Cerebellar cortex (tissue), 1 donor: ENCODE measurements around the gene CERK.
A peak's percentile ranks its signal among the peaks of the same experiment; 100 is the strongest.
"Not testable (repeated sequence)": the region's sequence is repeated elsewhere in the genome, so short reads cannot be mapped to it uniquely, and the experiment has no call there.

Experiments
- DNase-seq: peaks from one replicate; pipeline ENCODE4 v3.0.0-alpha.2; 2015; ENCODE audit warnings: low spot score

CERK gene

GRCh38 chr22:46748908-46749675 lies 11.0 kb upstream of the CERK start:
- DNase-seq, result no peak

DNA sequence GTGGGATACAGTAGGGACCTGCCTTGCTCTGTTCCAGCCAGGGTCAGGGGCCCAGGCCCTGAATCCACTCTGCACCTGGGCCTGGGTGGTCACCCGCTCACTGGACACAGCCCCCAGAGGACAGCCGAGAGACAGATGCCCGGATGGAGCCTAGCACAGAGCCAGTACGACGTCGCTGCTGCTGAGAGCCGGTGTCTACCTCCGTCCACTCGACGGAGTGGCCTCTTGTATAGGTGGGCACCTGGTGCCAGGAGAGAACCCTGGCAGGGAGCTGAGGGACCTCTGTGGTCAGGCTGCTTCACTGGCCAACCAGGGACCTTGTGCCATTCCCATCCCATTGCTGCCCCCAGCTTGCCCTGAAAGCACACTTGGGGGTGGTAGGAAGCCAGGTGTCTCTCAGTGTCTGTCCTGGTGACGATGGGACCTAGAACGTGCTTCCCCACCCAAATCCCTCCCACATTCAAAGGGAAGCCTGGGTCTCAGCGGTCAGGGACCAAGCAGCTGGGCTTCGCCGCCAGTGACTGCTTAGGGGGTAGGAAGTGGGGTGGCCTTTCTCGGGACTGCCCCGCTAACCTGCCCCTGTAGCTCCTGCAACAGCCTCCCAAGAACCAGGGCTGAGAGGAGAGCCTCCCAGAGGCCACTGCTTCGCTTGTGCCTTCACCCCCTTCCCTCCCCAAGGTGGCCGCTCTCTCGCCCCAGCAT lies 10.3 kb upstream of the CERK start:
- no peak for DNase-seq

DNA sequence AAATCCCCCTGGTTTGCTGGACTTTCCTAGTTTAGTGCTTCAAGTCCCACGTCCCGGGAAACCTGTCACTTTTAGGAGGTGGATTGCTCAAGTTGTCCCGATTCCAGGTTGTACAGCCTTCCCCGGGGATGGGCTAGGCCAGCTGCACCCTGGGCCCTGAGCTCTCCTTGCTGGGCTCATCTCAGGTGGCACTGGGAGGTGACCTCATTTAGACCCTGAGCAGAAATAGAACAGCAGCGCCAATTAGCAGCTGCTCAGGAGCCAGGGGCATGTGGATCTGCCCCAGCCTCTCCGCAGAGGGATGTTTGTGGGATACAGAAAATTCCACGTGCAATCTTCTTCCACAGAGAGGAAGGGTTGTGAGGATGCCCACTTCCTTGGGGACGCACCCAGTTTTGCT lies 9.6 kb upstream of the CERK start:
- no peak for DNase-seq

DNA sequence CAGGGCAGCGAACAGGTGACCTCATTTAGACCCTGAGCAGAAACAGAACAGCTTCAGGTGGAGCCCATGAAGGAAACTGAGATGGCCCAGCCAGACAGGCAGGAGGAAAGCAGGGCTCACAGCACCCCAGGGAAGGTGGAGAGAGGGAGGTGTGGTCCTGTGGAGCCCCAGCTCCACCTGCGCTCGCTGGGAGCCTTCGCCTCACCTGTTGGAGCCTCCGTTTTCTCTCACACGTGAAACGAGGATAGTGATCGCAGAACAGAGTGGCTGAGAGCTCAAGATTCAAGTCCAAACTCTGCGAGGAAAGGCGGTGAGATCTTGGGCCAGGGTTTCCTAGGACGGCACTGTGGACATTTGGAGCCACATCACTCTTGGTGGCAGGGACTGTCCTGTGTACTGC lies 8.6 kb upstream of the CERK start:
- no peak for DNase-seq

- DNase-seq, result no peak
Measured at GRCh38 chr22:46746192-46746591, 8.1 kb upstream of the CERK start.

DNA sequence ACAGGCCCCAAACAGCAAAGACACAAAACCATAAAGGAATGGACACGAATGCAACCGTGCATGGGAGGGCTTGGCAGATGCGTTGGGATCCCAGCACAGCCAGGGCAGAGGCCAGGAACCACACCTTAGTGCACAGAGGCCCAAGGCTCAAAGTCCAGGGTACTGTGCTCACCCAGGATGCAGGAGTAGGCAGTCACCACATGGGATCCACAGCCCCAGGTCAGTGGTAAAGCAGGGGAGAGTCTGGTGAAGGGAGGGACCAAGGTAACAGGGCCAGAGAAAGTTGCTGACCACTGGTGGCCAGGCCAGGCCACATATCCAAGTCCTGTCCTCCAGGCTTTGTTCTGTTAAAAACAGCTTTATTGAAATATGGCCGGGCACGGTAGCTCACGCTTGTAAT lies 6.5 kb upstream of the CERK start:
- no peak for DNase-seq

GRCh38 chr22:46742576-46743221 lies 4.6 kb upstream of the CERK start:
- no peak for DNase-seq

DNA sequence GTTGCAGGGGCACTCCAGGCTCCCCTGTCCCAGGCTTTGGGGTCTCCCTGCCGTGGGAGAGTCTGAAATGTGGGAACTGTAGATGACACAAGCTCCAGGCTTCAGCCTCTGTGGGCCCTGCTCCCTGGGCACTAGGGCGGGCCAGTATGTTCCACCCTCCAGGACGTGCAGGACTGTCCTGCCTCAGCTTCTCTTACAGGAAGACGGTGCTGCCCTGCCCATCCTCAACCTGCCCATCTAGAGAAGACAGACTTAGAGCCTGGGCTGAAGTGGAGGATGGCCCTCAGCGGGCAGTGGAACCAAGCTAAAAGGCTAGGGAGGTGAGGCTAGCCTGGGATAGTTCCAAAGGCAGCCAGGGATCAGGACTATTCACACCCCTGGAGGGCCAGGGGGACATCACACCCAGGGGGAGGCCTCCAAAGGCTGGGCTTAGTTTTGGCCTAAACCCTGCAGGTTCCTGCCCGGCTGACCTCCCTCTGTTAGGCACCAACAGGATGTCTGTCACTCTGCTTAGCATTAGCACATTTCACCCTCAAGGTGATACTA lies 4.0 kb upstream of the CERK start:
- DNase-seq, result no peak

- DNase-seq, result no peak
Measured at GRCh38 chr22:46740910-46741780, 3.1 kb upstream of the CERK start.

DNA sequence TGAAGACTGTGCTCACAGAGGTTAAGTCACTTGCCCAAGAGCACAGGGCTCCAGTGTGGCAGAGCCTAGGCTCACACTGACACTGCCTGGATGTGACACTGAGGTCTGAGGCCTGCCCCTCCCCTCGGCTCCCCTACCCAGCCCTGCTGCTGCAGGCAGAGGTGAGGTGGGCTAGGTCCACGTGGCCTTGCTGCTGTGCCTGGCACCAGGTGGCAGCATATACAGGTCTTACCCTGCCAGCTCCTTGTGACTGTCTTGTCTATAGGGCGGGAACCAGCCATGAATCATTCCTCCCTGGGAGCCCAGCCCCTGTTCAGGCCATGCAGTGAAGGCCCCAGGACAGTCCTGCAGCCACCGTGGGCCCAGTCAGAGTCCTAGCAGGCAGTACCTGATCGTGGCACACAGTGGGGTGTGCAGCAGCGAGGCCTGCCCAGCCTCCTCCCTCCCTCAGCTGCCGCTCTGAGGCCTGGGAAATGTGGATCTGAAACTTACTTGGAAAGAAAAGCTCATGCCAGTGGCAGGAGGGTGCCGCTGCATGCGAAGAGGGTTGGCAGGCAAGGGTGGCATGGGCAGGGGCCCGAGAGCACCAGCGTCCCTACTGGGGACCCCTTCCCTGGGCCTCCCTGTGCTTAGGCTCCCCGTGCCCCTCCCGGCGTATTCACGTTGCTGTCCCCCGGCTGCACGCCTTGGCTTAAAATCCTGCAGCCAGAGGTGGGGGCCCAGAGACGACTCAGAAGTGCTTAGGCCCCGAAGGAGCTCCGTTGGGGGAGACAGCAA lies 1.2 kb upstream of the CERK start:
- DNase-seq, result no peak

DNA sequence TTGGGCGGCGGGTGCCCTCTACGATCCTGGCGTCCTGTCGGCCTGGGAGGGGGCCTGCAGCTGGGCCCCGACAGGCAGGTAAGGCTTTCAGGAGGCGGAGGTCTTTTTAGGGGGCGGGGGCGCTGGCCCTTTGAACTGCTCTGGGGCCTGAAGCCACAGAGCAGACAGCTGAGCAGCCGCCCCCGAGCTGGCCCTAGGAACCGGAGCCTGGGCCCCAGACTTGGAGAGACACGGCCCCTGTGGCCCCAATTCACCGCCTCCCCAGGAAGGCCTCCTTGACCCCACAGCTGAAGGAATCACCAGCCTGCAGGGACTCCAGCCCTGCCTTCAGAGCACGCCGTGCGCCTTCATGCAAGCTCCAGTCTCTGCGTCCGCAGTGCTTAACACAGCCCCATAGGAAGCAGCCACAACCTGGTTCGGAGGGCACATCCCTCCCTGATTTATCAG lies 618 bp upstream of the CERK start:
- peak; percentile 38 for DNase-seq

DNA sequence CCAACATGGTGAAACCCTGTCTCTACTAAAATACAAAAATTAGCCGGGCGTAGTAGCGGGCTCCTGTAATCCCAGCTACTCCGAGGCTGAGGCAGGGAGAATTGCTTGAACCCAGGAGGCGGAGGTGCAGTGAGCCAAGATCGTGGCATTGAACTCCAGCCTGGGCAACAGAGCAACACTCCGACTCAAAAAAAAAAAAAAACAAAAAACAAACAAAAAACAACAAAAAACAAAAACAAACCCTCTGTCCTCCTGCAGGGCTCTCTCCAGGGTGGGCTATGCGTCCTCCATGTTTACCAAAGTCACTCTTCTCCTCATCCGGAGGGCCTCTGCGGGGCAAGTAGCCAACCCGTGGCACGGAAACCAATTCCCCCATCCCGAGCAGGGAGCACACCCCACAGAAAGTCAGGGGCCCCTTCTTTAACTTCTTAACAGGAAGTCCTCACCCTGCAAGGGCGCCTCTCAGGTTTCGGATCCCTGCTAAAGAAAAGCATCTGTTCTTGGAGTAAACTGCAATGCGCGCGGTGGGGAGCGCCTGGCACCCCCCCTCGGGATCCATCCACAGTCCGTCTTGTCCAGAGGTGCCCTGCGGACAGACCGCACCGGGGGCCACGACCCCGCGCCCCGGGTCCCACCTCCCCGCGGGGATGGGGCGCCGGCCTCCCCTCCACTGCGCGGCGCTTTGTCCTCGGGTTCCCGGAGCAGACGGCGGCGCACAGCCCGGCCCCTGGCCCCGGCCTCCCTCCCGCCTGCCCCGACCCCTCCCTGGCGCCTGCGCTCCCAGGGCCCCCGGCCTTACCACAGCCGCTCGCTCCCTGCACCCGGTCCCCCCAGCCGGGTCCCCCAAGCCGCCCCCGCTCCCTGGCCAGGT lies 712 bp downstream of the CERK start:
- no peak for DNase-seq

- no peak for DNase-seq
Measured at GRCh38 chr22:46736705-46737104, 1.3 kb downstream of the CERK start.

DNA sequence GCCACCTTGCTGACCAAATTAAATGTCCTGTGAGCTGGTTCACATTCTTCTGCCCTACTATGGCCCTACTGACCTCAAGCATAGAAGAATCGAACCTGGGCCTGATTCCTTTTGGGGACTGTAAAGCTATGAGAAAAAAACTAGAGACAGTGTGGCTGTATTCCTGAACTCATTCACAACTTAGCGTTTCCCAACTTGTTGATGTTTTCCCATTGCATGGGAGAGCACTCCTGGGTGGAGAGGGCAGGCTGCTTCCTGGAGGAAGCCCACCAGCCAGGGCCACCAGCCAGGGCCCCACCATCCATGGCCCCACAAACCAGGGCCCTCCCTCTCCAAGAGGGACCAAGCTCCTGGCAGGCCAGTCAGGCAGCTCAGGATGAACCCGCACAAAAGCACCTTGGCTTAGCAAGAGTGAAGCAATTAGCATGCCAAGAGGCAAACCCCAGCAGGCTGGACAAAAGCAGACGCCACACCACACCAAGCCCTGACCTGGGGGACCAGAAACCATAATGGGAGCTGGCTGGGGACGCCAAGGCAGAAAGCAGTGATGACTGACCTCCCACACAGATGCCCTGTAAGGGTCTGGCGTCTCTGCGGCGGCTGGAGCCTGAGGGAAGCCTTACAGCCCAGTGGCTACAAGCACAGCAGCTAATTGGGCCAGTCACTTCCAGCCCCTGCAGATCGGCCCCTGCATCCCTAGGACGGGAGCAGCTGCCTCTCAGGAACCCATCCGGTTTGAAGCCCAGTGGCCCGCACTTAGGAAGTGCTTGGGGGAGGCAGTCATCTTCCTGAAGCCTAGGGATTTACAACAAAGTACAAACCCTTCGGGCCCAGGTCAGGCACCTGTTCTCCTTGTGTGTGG lies 2.1 kb downstream of the CERK start:
- no peak for DNase-seq

DNA sequence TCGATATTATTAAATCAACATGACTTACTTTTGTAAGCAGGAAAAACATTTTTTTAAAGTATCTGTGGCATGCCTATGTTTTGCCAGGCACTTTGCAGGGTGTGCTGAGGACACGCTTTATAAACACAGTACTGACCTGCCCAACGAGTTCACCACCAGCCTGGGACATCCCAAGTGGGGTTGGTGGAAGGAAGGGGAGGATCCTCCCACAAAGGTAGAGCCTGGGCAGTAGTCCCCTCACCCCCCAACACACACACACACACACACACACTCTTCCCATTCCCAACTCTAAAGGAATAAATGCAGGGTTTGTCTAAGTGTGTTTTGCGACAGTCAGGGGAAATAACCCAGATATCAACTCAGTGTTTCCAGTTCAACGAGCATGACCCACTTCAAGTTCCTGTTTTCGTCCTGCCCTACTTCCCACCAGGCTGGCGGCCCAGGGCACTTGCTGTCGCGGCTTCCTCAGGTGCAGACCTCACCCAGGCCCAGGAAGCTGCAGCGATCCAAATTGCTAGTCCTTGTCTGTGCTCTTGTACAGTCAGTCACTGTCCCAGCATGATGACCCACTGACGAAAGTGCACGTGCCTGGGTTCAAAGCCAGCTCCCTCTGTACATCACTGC lies 3.1 kb downstream of the CERK start:
- peak; percentile 30 for DNase-seq

- not testable (repeated sequence) for DNase-seq
Measured at GRCh38 chr22:46734213-46734722, 3.8 kb downstream of the CERK start.

GRCh38 chr22:46732513-46732912 lies 5.5 kb downstream of the CERK start:
- no peak for DNase-seq

- DNase-seq, result no peak
Measured at GRCh38 chr22:46732041-46732379, 6.0 kb downstream of the CERK start.
